Endodermal cell (in vitro differentiated cells): ENCODE results near the gene CACNA1I. TPM values are rescaled to one million over a fixed set of nuclear protein-coding genes. Genes with fewer than 3 reads are reported as not detected.

Experiments
- DNase-seq: peaks from one replicate; pipeline ENCODE4 v3.0.0-alpha.2; 2017
- H3K27ac ChIP-seq: 2 replicates; pipeline ENCODE4 v1.5.1; 2013; ENCODE audit warnings: mild to moderate bottlenecking, low read depth, low read length, moderate library complexity
- H3K27me3 ChIP-seq: 2 replicates; pipeline ENCODE4 v1.6.1; 2013; ENCODE audit warnings: mild to moderate bottlenecking, low read length, moderate library complexity; ENCODE audit not compliant: insufficient read depth, control insufficient read depth, poor library complexity, severe bottlenecking
- H3K36me3 ChIP-seq: 2 replicates; pipeline ENCODE4 v1.7.0; 2013; ENCODE audit warnings: mild to moderate bottlenecking, low read length, moderate library complexity; ENCODE audit not compliant: control insufficient read depth, insufficient read depth
- H3K4me1 ChIP-seq: one replicate; pipeline ENCODE4 v1.7.0; 2013; ENCODE audit warnings: low read length; ENCODE audit not compliant: control insufficient read depth, insufficient read depth
- H3K4me3 ChIP-seq: 2 replicates; pipeline ENCODE4 v1.5.1; 2013; ENCODE audit warnings: mild to moderate bottlenecking, low read length, moderate library complexity
- H3K9ac ChIP-seq: 2 replicates; pipeline ENCODE4 v1.6.1; 2013; ENCODE audit warnings: mild to moderate bottlenecking, low read length, moderate library complexity; ENCODE audit not compliant: poor library complexity, severe bottlenecking; ENCODE audit errors: extremely low read depth
- H3K9me3 ChIP-seq: 2 replicates; pipeline ENCODE4 v1.6.1; 2013; ENCODE audit warnings: mild to moderate bottlenecking, low read length, moderate library complexity; ENCODE audit not compliant: control insufficient read depth
- H3K27ac Mint-ChIP-seq: 2 replicates; pipeline ENCODE4 v1.8.0; 2020; ENCODE audit warnings: mixed read lengths
- H3K27me3 Mint-ChIP-seq: 2 replicates; pipeline ENCODE4 v1.8.0; 2021; ENCODE audit warnings: mild to moderate bottlenecking, mixed read lengths; ENCODE audit not compliant: insufficient read depth
- H3K36me3 Mint-ChIP-seq: 2 replicates; pipeline ENCODE4 v1.8.0; 2020; ENCODE audit warnings: low read depth, mixed read lengths
- H3K4me1 Mint-ChIP-seq: 2 replicates; pipeline ENCODE4 v1.8.0; 2020; ENCODE audit warnings: mixed read lengths
- H3K4me3 Mint-ChIP-seq: 2 replicates; pipeline ENCODE4 v1.8.0; 2020; ENCODE audit warnings: mild to moderate bottlenecking, moderate library complexity, mixed read lengths
- H3K9me3 Mint-ChIP-seq: 2 replicates; pipeline ENCODE4 v1.8.0; 2020; ENCODE audit warnings: mild to moderate bottlenecking, mixed read lengths
- CTCF ChIP-seq: fragments of 200-600 bp; sonication (generic); conservative IDR thresholded peaks from 2 replicates; pipeline ENCODE4 v1.5.0; 2021; ENCODE audit warnings: antibody characterized with exemption, mild to moderate bottlenecking
- WGBS, 2 experiments: methylation state at CpG; one replicate each; pipeline versions ENCODE4 v1.1.5 to v1.1.7; 2013; ENCODE audit warnings: missing lambda C conversion rate in 2 of 2, mixed read lengths in 1 of 2; ENCODE audit not compliant: insufficient coverage in 1 of 2, insufficient read length in 1 of 2; 5-methylcytosine and 5-hydroxymethylcytosine counted together
- total RNA-seq, 2 donors: library from RNA; stranded (reverse); fragmentation: NEBNext Ultra II Directional in 1 of 2; extraction: Animal tissue kit (Norgen Biotek cat#: 25700) in 1 of 2; gene quantifications; 2 replicates in 1 of 2; 3 replicates in 1 of 2; pipeline ENCODE4 v1.2.1, GENCODE V29; 2021

CACNA1I gene
- total RNA-seq, 2 donors from 2014 or later, result 1.2 to 2.2 TPM

- no peak overlapping the region for H3K9ac ChIP-seq
- no peaks in the 10 kb centered on the region for H3K27me3 Mint-ChIP-seq
- TF ChIP-seq CTCF, result no peak
These were observed 40.4 kb upstream of the CACNA1I start for GRCh38 chr22:39530116-39530515.

GRCh38 chr22:39530692-39531331 lies 39.7 kb upstream of the CACNA1I start:
- no peaks in the 10 kb centered on the region for H3K9me3 Mint-ChIP-seq
- peak overlapping the region; percentile 44 for H3K27ac Mint-ChIP-seq
- H3K4me3 ChIP-seq, result peak overlapping the region; percentile 98
- peak; percentile 74 for DNase-seq
- H3K4me1 Mint-ChIP-seq, result peaks cover 44% of the 10 kb centered on the region
- H3K27me3 ChIP-seq, result no peaks in the 10 kb centered on the region
- H3K4me3 Mint-ChIP-seq, result peak overlapping the region; percentile 90
- no peaks in the 10 kb centered on the region for H3K27me3 Mint-ChIP-seq
- peaks cover 29% of the 10 kb centered on the region for H3K36me3 Mint-ChIP-seq
- H3K36me3 ChIP-seq, result peaks cover 39% of the 10 kb centered on the region
- peaks cover 25% of the 10 kb centered on the region for H3K4me1 ChIP-seq
- WGBS, 2 experiments, result 80 to 84% methylated on average over 8 to 9 of the region's 9 CpGs
- TF ChIP-seq CTCF, result peak; percentile 54
- no peaks in the 10 kb centered on the region for H3K9me3 ChIP-seq
- H3K27ac ChIP-seq, result no peak overlapping the region
- H3K9ac ChIP-seq, result no peak overlapping the region

More at GRCh38 chr22:39530116-39530515, 40.4 kb upstream of the CACNA1I start:
- Histone ChIP-seq H3K9me3 (no peaks in the 10 kb centered on the region), H3K27me3 (no peaks in the 10 kb centered on the region), H3K27ac (no peak overlapping the region), H3K4me3 (no peak overlapping the region), H3K36me3 (peaks cover 39% of the 10 kb centered on the region), H3K4me1 (peaks cover 22% of the 10 kb centered on the region)
- peak overlapping the region; percentile 44 for H3K27ac Mint-ChIP-seq
- WGBS, 2 experiments, result 95 to 98% methylated on average over 5 to 6 of the region's 6 CpGs
- H3K9me3 Mint-ChIP-seq, result no peaks in the 10 kb centered on the region
- no peak overlapping the region for H3K4me3 Mint-ChIP-seq
- H3K36me3 Mint-ChIP-seq, result peaks cover 34% of the 10 kb centered on the region
- peaks cover 47% of the 10 kb centered on the region for H3K4me1 Mint-ChIP-seq
- DNase-seq, result no peak

- Histone ChIP-seq H3K27me3 (no peaks in the 10 kb centered on the region), H3K9ac (peak within 1 kb of the TSS; percentile 82), H3K27ac (no peak within 1 kb of the TSS), H3K36me3 (peaks cover 39% of the 10 kb centered on the region), H3K9me3 (no peaks in the 10 kb centered on the region), H3K4me3 (peak within 1 kb of the TSS; percentile 98), H3K4me1 (peaks cover 25% of the 10 kb centered on the region)
- Mint-ChIP-seq H3K27me3 (no peaks in the 10 kb centered on the region), H3K27ac (peak within 1 kb of the TSS; percentile 93), H3K4me3 (peak within 1 kb of the TSS; percentile 90), H3K9me3 (no peaks in the 10 kb centered on the region), H3K36me3 (peaks cover 29% of the 10 kb centered on the region), H3K4me1 (peaks cover 42% of the 10 kb centered on the region)
- 1 to 2% methylated on average over 23 to 67 of the region's 67 CpGs for WGBS, 2 experiments
- DNase-seq, result peak; percentile 100
- TF ChIP-seq CTCF, result no peak
These were observed 38.1 kb upstream of the CACNA1I start, which contains the start of gene RPS19BP1 for GRCh38 chr22:39532215-39533073. Gene RPS19BP1 (minus strand): TSS chr22:39532748. CDS start chr22:39532738, 10 bp downstream.
